Measurements from ENCODE around the gene PARP11.

PARP11 gene

DNA sequence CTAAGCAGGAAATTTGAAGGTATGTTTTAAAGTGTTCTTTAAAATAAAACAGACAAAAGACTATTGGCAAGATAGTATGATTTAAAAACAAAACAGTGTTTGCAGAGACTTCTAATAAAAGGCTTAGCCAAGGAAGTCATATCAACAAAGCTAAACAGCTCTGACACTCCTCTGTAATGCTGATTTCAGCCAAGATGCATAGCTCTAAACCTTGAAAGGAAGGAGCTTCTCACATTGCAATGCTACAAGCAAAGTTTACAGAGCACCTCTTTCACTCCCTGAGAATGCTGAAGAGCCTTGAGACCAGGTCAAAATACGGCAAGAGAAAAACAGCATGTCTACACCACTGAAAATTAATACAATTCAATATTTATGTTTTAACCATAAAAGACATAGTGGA, 51.8 kb downstream of the PARP11 start:
- no peak for DNase-seq (ENCODE audit: low read depth)

DNA sequence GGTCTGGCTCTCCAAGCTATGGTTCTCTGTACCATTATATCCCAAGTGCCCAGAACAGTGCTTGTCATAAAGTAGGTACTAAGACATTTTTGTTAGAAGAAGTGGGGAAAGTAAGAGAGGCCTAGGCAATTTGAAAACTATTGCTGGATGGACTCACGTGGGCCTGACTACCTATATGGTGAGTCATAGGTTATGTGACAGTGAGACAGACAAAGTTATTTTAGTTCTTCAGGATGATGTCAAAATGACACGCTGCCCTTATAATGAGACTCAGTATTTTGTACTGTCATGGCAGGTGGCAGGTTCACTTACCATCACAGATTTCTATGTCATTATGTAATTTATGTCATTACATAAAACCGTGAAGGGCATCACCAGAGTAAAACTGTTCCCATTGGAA, 53.1 kb downstream of the PARP11 start:
- no peak for DNase-seq (ENCODE audit: low read depth)

DNA sequence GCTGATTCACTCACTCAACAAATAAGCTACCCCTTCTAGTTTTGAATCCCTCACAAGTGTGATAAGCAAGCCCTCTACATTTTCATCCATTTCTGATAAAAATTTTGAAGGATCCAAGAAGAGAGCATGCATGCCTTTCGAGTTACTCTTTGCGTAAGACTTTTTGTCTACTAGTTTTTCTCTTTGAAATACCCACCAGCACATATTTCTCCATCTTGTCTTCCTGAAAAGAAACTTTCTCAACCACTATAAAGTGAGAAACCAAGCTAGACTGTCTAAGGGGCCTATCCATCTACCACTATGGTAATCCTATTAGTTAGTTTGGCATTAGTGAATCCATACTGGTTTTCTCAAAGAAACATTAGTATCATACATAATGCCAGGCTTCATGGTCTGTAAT, 56.9 kb downstream of the PARP11 start:
- DNase-seq (ENCODE audit: low read depth), result no peak

DNA sequence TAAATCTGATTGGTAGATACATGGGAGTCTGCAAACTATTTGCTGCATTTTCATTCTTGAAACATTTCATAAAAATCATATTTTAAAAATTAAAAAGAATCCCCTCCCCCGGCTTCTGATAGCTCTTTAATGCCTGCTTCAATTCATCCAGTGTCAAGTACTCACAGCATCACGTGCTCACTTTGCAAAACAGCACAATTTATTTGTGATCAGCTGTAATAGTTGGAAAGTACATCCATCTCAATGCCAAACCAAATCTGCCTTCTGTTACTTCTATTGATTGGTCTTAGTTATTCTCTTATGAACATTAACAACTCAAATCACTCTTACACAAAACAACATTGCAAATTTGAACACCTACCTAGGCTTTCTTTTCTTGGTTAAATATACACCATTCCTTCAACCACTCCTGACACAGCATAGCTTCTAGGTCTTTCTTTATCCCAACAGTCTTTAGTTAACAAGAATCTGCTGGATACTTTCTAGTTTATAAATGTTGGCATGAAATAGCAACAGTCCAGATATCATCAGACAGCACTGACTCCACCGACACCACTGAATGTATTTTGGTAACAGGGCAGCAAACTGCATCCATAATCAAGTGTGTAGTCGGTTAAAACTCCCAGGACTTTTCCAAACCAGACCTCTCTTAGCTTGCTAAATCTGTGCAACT, 58.0 kb downstream of the PARP11 start:
- DNase-seq (ENCODE audit: low read depth), result no peak

DNA sequence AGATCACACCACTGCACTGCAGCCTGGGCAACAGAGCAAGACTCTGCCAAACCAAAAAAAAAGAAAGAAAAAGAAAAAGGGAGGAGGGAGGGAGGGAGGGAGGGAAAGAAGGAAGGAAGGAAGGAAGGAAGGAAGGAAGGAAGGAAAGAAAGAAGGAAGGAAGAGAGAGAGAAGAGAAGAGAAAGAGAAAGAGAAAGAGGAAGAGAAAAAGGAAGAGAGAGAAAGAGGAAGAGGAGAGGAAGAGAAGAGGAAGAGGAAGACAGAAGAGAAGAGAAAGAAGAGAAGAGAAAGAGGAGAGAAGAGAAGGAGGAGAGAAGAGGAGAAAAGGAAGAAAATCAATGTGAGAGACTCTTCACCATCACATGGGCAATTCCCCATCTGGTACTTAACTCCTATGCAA, 62.7 kb downstream of the PARP11 start:
- DNase-seq (ENCODE audit: low read depth), result no peak

DNA sequence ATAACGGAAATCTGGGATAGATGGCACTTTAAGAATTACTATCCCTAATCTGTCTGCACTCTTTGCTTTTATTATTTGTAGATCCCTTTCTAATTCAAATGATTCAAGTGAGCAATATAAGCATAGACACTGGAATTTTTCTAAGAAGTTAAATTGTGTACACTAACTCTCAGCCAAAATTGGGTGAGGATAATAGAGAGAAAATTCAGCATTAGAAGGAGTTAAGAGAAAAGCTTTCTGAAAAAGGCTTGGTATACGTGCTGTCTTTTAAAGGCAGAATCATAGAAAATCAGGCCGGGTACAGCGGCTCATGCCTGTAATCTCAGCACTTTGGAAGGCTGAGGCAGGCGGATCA, 63.2 kb downstream of the PARP11 start:
- DNase-seq (ENCODE audit: low read depth), result no peak

DNA sequence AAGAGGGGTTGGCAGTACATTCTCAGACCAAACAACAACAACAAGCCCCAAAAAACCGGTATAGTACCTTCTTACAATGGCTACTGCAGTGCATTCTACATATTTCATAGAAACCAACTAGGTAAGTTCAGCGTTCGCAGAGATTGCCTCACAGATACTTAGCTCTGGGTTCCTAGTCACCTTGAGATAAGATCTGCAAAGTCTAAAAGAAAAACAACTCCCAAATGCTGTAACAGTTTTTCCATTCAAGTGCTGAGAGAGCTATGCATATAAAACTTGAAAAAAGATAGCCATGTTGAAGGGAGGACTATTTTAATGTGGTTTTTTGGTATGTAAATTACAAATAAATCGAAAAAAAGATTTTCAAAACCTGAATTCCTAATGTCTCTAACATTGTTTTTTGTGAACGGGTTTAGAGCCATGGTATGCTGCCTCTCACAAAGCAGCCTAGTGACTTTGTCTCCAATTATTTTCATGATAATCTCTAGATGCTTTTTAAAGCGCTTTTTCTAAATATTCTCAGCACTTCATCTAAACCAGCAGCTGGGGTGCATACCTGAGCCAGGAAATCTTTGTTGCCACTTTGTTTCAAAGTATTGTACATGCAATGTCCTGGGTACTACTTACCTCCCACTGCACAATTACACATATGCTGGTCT, 63.7 kb downstream of the PARP11 start:
- no peak for DNase-seq (ENCODE audit: low read depth)

DNA sequence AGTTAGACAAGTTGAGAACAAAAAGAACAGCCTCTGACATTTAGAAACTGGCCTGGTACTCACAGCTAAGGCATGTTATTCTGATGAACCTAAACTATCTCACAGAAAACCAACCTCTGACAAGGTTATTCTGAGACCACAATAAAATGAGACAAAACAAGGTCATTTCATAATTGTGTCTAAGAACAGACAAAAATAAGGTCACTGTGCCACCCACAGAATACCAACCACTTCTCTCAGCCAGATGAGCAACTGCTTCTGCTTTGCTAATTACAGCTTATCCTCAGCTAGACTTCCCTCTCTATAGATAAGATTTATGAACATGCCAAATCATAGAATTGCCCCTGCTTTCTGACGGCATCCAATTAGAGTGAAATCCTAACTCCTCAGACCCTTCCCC, 68.1 kb downstream of the PARP11 start:
- no peak for DNase-seq (ENCODE audit: low read depth)

DNA sequence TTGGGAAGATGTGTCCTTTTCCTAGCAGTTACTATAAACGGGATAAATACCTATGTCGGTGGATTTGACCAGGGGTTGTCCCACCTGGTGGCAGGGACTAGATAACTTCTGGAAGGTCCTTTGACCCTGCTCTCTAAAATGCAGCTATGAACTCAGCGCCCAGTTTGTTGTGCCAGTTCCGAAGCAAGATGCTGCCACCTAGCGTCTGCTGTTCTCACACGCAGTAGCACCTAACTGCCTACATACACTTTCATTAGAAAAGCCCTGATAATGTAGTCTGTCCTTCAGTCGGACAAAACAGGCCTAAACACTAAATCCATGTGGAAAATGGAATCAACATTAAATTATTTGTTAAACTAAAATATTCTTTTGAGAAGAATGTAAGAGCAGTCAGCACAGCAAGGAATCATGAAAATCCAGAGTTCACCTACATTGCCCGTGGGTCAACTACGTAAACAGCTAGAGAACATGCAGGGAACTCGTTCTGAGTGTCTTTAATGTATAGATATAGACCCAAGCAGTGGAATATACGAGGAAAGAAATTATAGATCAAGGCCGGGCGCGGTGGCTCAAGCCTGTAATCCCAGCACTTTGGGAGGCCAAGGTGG, 69.2 kb downstream of the PARP11 start:
- peak; percentile 62 for DNase-seq (ENCODE audit: low read depth)

DNA sequence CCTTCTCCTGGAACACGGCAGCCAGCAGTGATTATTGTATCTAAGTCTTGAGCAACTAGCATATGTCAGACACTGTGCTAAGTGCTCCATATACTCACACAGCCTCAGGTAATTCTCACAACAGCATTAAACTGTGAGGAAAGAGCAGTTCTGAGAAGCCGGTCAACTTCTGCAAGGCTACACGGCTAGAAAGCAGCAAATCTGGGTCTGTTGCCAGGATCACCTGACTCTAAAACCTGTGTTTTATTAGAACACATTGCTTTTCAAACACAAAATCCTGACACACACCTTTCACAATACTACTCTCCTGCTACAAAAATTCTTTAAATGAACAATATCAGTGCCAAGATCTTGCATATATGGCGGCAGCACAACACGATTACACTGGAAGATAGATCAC, 70.5 kb downstream of the PARP11 start:
- DNase-seq (ENCODE audit: low read depth), result no peak

DNA sequence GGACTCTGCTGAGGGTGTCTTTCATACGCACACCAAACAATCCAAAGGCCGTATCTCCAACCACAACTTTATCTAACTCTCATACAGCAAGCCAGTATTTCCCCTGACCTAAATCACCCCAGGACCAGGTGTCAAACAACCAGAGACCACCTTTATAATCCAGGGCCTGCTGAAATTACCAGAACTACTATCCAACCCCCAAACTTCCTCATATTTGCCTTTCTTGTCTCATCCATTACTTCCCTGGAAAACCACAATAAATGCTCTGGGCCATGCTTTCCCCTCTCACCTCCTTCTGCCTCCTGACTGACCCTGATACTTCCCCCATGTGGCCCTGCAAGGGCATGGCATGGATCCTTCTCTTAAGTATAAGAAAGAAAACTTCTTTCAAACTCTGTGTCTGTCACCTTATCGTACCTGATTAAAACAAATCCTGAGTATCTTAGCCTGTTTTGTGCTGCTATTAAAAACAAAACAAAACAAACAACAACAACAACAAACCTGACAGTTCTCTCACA, 75.6 kb downstream of the PARP11 start:
- no peak for DNase-seq (ENCODE audit: low read depth)

DNA sequence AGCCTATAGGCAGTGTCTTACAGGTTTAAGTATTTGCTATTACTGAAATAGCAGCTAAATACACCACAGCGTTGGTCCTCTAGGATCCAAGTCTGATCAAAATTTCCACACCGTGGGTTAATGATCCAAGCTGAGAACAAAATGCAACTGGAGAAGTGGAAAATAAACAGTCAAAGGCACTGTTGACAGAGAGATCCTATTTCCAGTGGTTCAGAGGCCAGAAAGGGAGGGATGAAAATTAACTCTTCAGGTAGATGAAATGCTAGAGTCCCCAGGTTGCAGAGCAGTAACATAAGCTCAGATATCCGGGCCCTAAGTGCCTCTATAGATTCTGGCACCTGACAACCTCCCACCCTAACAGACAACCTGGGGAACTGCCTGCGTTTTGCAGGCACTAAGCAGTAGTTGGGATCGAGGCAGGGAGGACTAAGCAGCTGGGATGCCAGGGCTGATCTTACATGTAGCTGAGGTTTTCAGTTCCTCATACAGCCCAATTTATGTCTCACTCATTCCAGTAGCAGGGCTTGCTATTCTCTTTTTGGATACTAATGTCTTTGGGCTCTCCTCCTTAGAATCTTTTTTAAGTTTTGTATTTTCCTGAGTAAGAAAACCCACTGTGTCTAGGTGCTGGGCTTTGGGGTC, 77.6 kb downstream of the PARP11 start:
- no peak for DNase-seq (ENCODE audit: low read depth)

DNA sequence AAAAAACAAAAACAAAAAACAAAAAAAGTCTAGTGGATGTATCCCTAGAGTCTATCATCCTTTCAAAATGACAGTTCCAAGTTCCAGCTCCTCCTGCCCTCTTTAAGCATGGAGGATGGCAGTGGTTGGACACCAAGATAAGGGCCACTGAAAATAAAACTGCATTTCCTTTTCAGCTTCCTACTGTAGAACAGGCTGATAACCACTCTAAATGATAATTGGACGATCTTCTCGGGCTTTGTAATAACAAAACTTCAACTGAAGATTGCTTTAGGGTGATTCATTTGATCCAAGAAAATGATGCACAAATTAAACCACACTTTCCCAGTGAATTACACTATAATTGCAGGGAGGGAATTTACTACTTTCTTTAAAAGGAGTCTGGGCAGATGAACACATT, 78.1 kb downstream of the PARP11 start:
- DNase-seq (ENCODE audit: low read depth), result no peak

DNA sequence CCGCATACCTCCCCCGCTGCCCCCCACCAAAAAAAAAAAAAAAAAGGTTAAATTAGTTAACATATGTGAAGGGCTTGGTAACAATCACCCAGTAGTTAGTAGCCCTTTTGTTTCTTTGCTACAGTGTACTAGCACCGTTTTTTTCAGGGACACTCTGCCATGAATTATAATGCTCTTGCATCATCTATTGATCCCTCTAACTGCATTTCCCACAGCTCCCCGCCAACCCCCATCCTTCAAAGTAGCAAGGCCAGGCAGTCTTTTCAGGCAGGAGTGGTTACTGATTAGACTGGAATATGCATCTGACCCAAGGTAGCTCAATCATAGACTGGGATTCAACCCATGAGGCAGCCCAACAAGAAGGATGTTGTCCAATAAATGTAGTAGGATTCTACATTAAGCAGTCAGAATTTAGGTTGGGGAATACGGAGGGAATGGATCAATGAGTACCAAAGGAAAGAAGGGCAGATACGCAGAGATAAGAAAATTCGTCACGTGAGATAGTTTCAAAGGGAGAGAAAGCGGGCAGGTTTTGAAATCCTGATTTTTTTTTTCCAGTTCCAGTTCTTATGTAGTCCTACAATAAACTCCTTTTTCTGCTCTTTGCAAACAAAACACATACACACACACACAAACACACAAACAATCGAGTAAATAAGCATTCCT, 80.4 kb downstream of the PARP11 start:
- DNase-seq (ENCODE audit: low read depth), result no peak

DNA sequence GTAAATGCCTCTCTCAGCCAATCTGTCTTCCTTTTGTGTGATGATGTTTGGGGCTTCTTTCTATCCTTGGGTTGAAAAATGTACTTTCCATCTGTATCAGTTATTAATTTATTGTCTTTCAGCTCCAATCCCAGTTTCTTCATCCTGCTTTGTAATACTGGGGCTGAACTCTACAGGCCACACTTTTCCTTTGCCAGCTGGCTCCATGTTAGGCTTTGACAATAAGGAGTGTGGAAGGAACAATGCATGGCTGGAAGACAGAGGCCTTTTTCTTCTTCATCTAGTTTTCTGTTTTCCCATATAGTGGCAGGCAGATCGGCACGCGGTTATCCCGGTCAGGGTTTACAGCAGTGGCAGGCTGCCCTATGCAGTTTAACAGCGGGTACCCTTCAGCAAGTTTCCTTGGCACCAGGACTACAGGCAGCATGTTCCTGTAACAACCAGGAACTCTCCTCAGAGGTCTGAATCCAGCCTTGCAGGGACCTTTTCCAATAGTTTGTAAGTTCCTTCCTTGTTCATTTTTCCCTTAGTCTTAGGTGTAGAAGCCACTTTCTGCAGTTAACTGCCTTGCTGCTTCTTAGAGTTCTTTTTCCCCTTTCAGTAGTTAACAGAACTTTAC, 81.8 kb downstream of the PARP11 start:
- DNase-seq (ENCODE audit: low read depth), result no peak

DNA sequence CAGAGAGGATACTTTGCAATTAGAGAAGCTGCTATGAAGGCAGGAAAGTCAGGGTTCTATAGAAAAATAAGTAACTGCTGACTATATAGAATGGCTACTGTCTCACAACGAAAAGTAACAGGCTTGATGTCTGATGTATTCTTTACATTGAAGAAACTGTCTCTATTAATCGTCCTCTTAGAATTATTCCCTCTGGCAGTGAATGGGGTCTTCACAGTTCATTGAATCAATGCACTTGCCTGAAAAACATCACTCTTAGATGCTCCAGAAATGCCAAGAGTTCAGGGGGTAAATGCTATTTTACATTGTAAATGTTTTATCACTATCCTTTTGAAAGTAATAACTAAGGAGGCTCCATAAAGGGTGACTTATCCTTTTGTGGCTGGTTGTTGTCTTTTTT, 82.6 kb downstream of the PARP11 start:
- no peak for DNase-seq (ENCODE audit: low read depth)

DNA sequence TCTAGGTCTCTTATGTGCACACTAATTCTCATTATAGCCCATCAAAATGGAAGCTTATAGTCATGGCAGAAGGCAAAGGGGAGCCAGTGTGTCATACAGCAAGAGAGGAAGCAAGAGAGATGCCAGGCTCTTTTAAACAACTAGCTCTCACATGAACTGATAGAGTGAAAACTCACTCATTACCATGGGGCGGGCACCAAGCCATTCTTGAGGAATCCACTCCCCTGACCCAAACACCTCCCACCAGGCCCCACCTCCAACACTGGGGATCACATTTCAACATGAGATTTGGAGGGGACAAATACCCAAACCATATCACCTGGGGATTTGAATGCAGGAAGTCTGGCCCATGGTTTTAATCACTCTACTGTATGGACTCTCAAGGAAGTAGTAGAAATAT, 83.4 kb downstream of the PARP11 start:
- DNase-seq (ENCODE audit: low read depth), result no peak

DNA sequence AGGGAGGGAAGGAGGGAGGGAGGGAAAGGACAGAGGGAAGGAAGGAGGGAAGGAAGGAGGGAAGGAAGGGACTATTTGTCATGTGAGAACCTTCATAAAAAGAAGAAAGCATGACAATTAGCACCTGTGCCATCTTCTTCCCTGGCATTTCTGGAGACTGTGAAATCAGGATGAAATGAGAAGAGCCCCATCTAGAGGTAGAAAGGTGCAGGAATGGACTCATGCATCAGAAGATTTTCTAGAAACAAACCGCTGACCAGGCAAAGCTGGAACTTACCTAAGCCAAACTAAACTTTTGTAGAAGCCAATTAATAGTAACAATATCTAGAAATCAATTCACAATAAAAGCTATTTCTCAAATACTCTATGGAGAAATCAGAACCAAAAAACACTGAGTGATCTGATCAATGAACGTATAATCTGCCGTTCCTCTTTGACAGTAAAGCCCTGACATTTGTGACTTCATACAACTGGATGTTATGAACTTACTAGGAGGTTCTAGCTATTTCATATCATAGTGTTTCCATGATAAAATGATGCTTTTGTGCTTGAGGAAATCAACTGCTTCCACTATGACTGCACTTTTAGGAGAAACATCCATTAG, 95.9 kb downstream of the PARP11 start:
- no peak for DNase-seq (ENCODE audit: low read depth)

DNA sequence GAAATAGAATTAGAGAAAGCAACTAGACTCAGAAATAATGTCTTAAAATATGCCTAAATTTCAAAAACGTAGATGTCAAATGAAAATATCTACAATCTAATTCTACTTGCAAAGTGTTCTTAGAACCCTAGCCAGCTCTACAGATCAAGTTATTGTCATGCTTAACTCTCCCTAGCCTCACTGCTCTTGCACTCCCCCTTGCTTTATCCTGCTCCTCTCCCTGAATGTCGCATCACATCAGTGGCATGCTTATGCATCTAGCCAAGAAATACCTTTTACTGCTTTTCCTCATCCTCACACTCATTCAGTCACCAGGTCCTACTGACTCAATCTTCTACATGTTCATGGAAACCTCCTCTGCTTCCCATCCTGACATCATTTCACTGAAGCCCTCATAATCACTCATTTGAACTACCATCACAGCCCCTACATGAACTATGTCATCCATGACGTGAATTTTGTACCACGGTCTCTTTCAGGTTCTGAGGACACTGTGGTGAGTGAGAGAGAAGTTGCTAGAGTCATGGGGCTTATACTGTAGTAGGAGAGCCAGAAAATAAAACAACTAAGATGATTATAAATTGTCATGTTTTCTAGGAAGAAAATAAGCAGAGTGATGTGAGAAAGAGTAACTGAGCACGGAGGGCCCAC, 97.7 kb downstream of the PARP11 start:
- DNase-seq (ENCODE audit: low read depth), result no peak

DNA sequence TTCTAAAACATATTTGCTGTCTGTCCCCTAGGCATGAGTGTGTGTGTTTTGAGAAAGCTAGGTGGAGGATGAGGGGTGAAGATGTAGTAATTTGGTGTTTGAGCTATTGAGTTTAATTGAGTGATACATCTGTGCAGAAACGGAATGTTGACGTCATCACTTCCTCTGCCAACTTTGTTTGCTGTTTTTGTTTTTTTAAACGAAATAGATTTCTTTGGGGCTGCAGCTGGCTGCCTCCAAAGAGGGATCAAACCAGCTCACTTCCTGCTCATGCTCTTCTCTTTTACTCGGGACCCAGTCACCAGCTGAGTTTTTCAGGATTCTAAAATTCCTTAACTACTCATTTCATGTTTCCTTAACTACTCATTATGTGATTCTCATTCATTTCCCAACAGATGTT, 100.8 kb downstream of the PARP11 start:
- no peak for DNase-seq (ENCODE audit: low read depth)

DNA sequence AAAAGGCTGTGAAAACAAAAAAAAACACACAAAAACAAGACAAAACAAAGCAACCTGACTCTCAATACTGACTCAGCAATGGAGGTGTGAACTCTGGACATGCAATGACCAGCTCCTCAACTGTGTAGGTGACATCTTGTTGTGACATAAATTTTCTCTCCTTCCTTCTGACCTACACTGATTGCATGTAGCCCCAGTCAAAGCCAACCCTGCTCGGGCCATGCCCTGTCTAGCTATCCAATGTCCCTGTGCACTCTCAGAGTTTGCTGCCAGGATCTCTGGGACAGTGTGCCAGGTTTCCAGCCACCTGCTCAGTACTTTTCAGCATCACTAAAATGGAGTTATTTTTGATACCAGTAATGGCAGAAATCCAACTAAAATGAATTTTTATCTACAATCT, 101.3 kb downstream of the PARP11 start:
- DNase-seq (ENCODE audit: low read depth), result no peak
